NCI-H2196 treated with DMSO at 0.1 percent for 48 hours (cell line): Measurements from ENCODE around the gene CGN.

Experiments used
- DNase-seq: peaks from one replicate; lab custom pipeline; 2025; ENCODE audit not compliant: unreplicated experiment; lab: John Stamatoyannopoulos, UW

Gene CGN

DNA sequence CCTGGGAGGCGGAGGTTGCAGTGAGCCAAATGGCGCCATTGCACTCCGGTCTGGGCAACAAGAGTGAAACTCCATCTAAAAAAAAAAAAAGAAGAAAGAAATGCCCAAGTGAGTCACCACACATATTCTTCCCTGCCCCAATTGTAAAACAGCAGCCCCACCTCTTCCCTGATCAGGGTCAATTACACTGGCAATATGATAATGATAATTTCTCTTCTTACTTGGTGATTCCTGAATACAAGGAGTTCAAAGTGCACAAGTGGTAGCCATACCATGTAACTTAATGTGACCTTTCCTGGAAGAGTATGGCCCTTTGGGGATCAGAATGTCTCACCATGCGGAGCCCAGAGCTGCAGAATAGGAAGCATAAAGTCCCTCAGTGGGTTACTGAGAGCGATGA lies 11.8 kb upstream of the CGN start:
- DNase-seq, result no peak

DNA sequence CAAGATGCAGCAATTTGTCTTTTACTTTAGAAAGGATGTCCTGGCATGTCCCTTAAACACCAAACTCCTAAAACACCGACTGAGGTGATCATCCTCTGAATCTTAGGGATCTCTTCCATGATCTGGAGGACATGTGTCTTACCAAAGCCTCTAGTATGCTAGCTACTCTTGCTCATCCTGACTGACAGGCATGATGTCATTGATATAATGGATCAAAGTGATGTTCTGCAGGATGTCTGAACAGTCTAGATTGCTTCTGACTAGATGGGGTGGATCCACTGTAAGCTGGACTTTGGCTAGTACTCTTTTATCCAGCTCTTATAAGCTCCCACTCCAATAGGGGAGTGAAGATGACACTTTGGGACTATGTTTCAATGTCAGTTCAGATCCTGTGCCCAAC lies 11.3 kb upstream of the CGN start:
- no peak for DNase-seq

- no peak for DNase-seq
Observed at GRCh38 chr1:151501474-151501873, 9.7 kb upstream of the CGN start.

DNA sequence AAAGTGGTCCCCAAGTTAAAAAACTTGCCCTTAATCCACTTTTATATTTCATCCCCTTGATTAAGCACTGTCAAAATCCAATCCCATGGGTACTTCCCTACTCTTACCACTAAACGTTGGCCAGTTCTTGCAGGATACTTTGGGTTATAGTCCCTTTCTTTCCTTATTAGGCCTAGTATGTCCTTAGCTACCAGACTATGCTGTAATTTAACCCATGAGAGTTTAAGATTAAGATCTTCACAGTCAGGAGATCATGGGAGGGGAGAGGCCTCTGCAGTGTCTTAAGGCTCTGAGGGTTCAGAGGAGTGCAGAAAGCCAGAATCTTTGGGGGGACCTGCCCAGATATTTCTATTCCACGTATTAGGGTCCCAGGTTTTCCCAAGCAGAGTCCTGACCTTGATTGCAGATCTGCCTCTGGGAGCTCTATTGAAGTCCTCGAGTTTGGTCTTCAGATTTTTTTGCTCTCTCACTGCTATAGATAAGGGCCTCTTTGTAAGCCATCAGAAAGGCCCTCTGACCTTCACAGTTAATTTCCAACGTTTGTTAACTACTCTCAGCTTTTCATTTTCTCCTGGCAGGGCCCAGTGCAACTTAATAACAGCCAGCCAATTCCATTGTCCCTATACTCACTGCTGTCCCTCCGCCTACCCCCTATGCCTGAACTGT lies 9.0 kb upstream of the CGN start:
- DNase-seq, result no peak

- DNase-seq, result no peak
Observed at GRCh38 chr1:151502859-151503780, 8.1 kb upstream of the CGN start.

DNA sequence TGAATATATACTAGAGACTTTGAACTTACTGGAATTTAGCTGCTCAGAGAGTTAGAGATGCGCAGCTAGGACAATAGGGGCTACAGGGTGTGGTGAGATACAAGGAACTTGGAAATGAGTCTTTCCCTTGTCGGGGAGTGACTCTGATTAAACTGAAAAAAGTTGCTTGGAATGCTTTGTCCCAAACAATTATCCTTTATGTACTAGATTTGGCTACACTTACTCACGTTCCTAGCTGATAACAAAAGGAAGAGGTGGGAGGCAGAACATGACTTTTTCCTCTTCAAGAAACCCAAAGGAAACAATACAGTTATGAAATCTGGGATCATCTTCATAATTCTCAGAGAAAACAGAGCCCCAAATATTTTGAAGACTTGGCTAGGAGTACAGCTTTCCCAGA lies 6.9 kb upstream of the CGN start:
- no peak for DNase-seq

GRCh38 chr1:151504759-151505158 lies 6.4 kb upstream of the CGN start:
- DNase-seq, result no peak

- no peak for DNase-seq
Observed at GRCh38 chr1:151508833-151509232, 2.4 kb upstream of the CGN start.

DNA sequence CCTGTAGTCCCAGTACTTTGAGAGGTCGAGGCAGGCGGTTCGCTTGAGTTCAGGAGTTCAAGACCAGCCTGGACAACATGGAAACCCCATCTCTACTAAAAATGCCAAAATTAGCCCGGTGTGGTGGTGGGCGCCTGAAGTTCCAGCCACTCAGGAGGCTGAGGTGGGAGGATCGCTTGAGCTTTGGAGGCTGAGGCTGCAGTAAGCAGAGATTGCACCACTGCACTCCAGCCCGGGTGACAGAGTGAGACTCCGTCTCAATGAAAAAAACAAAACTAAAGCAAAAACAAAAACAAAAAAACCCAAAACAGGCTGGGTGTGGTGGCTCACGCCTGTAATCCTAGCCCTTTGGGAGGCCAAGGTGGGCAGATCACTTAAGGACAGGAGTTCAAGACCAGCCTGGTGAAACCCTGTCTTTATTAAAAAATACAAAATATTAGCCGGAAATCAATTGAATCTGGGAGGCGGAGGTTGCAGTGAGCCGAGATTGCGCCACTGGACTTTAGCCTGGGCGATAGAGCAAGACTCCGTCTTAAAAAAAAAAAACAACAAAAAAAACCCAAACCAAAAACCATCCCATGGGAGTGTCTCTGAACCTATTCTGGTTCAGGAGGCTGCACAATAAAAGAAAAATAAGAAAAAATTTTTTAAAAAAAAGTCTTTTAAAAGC lies 1.7 kb upstream of the CGN start:
- no peak for DNase-seq

- no peak for DNase-seq
Observed at GRCh38 chr1:151510020-151510405, 1.2 kb upstream of the CGN start.

- DNase-seq, result no peak
Observed at GRCh38 chr1:151510614-151510956, 602 bp upstream of the CGN start.

DNA sequence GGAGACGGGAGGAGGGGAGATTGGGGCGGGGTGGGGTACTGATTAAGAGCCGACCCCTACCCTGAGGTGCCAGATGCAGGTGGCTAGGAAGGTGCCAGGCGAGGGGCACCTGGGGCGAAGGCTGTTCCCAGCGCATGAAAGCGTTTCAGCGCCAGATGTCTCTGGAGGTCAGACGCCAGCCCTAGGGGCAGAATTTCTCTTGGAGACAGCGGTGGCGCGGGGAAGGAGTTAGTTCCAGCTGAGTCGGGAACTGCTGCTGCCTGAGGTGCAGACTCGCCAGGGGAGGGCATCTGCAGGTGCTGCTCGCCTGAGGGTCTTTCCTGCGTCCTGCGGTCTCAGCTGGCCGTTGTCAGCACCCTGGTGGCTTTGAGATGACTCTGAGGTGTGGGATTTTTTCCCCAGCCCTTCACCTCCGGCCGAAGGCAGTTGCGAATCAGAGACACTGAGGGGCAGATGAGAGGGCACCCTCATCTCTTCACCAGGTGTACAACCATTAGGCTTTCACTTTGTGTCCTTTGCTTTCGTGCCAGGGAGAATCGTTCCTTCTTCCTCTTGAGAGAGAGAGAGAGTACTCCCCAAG lies 539 bp downstream of the CGN start:
- no peak for DNase-seq

DNA sequence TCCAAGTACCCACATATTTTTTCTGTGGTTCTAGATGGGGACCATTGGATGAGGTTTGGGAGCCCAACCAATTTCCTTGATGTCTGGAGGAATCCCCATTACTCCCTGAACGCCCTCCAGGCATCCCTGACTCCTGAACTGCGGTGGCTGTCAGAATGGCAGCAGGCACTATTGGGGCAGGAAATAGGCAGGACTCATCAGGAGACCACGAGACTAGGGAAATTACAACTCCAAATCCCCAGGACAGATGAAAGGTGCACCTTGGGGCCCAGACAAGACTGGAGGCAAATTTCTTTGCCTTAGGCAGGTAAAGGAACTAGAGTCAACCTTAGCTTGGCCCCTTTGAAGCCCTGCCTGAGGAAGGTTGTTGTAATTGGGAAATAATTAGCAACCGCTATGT lies 1.1 kb downstream of the CGN start:
- DNase-seq, result no peak

GRCh38 chr1:151512801-151513625 lies 1.8 kb downstream of the CGN start:
- DNase-seq, result peak; percentile 69

DNA sequence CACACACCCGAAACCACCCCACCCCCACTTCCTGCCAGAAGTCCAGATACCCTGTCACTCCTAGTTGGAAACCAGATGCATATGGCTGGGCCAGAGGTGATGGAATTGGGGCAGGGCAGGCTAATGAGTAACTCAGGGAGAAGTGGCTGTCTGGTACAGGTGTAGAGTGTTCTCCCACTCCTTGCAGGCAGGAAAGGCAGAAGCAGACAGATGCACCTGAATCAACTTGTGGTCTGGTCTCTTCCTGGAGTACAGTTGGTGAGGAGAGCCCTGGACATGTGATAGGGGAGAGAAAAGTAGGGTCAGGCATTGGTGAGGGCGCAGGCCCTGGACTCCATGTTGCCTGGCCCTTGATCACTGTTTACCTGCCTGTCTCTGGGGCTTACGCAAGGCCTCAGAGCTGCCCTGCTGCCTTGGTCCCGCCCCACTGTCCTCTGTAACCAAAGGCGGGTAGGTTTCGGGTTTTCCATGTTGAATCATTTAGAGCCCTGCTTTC lies 2.5 kb downstream of the CGN start:
- peak; percentile 64 for DNase-seq

DNA sequence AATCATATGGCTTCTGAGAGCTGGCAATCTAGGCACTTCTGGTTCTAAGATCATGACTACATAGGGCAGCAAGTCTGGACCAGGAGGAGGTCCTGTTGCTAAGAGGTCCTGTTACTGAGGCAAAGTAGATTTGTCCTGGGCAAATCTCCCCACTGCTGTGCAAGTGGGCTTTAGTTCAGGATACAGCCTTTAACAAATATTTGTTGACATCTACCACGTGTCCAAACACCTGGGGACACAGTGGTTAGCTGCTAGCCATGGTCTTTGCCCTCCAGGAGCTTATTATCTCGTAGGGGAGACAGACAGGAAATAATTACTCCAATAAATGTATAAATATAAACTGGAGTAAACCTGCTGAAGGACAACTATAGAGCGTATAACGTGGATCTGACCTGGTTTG lies 3.2 kb downstream of the CGN start:
- no peak for DNase-seq

- no peak for DNase-seq
Observed at GRCh38 chr1:151515265-151515664, 4.1 kb downstream of the CGN start.

DNA sequence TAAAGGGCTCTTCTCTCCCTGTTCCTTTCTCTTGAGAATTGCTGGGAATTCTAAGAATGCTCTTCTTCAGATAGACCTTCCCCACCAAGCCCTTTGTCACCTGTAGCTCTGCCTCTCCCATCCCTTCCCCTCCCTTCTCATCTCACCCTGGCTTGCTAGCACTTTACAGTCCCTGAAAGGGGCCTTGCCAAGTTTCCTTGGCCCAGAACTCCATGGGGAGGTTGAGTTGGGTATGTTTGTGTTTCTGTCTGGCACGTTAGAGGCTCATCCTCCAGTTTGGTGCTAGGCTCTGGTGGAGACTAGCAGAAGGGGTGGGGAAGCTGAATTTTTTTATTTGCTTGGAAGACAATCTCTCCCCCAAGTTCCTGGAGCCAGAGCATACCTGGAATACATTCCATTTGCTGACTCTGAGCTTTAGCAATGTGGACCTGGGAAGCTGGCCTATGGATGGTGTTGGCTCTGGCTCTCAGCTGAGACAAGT lies 4.9 kb downstream of the CGN start:
- no peak for DNase-seq

DNA sequence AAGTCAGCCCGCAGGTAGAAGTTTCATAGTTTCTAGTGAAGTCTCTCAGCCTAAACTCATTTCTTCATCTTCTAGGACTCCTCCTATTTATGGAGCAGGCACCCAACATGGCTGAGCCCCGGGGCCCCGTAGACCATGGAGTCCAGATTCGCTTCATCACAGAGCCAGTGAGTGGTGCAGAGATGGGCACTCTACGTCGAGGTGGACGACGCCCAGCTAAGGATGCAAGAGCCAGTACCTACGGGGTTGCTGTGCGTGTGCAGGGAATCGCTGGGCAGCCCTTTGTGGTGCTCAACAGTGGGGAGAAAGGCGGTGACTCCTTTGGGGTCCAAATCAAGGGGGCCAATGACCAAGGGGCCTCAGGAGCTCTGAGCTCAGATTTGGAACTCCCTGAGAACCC lies 7.2 kb downstream of the CGN start:
- no peak for DNase-seq

DNA sequence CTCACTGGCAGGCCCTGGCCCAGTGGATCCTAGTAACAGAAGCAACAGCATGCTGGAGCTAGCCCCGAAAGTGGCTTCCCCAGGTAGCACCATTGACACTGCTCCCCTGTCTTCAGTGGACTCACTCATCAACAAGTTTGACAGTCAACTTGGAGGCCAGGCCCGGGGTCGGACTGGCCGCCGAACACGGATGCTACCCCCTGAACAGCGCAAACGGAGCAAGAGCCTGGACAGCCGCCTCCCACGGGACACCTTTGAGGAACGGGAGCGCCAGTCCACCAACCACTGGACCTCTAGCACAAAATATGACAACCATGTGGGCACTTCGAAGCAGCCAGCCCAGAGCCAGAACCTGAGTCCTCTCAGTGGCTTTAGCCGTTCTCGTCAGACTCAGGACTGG lies 7.7 kb downstream of the CGN start:
- no peak for DNase-seq

- no peak for DNase-seq
Observed at GRCh38 chr1:151519667-151520066, 8.5 kb downstream of the CGN start.
